Activated naive CD8-positive, alpha-beta T cell treated with anti-CD3 and anti-CD28 coated beads, Interleukin-2, amount 50 U/mL, for 16 hours (primary cell): ENCODE results near the gene FMN2.

Source experiments
- DNase-seq: peaks from one replicate; pipeline ENCODE4 v3.0.0-alpha.2; 2020; ENCODE audit warnings: low read depth, low spot score

The FMN2 gene

GRCh38 chr1:240491156-240491555, 399.5 kb downstream of the FMN2 start:
- no peak for DNase-seq

GRCh38 chr1:240491796-240492195, 400.1 kb downstream of the FMN2 start:
- DNase-seq: no peak

- no peak for DNase-seq
These were observed 401.3 kb downstream of the FMN2 start for GRCh38 chr1:240492832-240493440.

- no peak for DNase-seq
These were observed 403.9 kb downstream of the FMN2 start for GRCh38 chr1:240495601-240496000.

- DNase-seq: no peak
These were observed 404.7 kb downstream of the FMN2 start for GRCh38 chr1:240496356-240496755.

- DNase-seq: no peak
These were observed 405.3 kb downstream of the FMN2 start for GRCh38 chr1:240496941-240497340.

GRCh38 chr1:240497908-240498307, 406.2 kb downstream of the FMN2 start:
- no peak for DNase-seq

GRCh38 chr1:240498335-240498734, 406.7 kb downstream of the FMN2 start:
- no peak for DNase-seq

- DNase-seq: no peak
These were observed 407.3 kb downstream of the FMN2 start for GRCh38 chr1:240499012-240499411.

GRCh38 chr1:240500647-240501046, 409.0 kb downstream of the FMN2 start:
- no peak for DNase-seq

- DNase-seq: no peak
These were observed 409.4 kb downstream of the FMN2 start for GRCh38 chr1:240501115-240501514.

- no peak for DNase-seq
These were observed 411.4 kb downstream of the FMN2 start for GRCh38 chr1:240503036-240503435.

- no peak for DNase-seq
These were observed 411.9 kb downstream of the FMN2 start for GRCh38 chr1:240503558-240503957.

- DNase-seq: no peak
These were observed 414.5 kb downstream of the FMN2 start for GRCh38 chr1:240506176-240506575.

- DNase-seq: no peak
These were observed 416.5 kb downstream of the FMN2 start for GRCh38 chr1:240508201-240508600.

- no peak for DNase-seq
These were observed 417.3 kb downstream of the FMN2 start for GRCh38 chr1:240508950-240509349.

GRCh38 chr1:240511789-240512188, 420.1 kb downstream of the FMN2 start:
- no peak for DNase-seq

- no peak for DNase-seq
These were observed 423.8 kb downstream of the FMN2 start for GRCh38 chr1:240515505-240515904.

GRCh38 chr1:240516069-240516468, 424.4 kb downstream of the FMN2 start:
- DNase-seq: no peak

- DNase-seq: no peak
These were observed 426.2 kb downstream of the FMN2 start for GRCh38 chr1:240517891-240518290.

- DNase-seq: no peak
These were observed 430.6 kb downstream of the FMN2 start for GRCh38 chr1:240522122-240522822.

- no peak for DNase-seq
These were observed 432.8 kb downstream of the FMN2 start for GRCh38 chr1:240524356-240525069.
